ENCODE results near the gene GPR171. TPM values are rescaled to one million over a fixed set of nuclear protein-coding genes. Genes with fewer than 3 reads are reported as not detected.

GPR171 gene
- total and polyA plus RNA-seq, 2 donors (not counting 3 experiments of a cell fraction or from before 2014, with no cell fraction given), result not detected

- no peak overlapping the region for H3K9ac ChIP-seq (replicated peaks; ENCODE audit: extremely low read depth, insufficient read depth, low read length)
- H3K36me3 ChIP-seq (ENCODE audit: control insufficient read depth in 2 of 2, extremely low read depth in 1 of 2, insufficient read depth in 2 of 2, low read length in 2 of 2), result no peaks in the 10 kb centered on the region
- FAIRE-seq (no peak), DNase-seq (ENCODE audit: low read depth, low spot score) (no peak)
- POLR2A ChIA-PET, result no interaction called here
- H3K4me3 ChIP-seq (replicated peaks in 1 of 3; ENCODE audit: insufficient read depth in 1 of 3, low read depth in 1 of 3, low read length in 3 of 3), result no peak overlapping the region
- H2AFZ ChIP-seq (ENCODE audit: low read depth, low read length), result no peak overlapping the region
- no peak overlapping the region for H3K27ac ChIP-seq (ENCODE audit: insufficient read depth, low read depth, low read length)
- no peak for TF ChIP-seq MAX (IDR thresholded peaks at IDR 0.05; ENCODE audit: insufficient read depth, insufficient read length)
- no peak for TF ChIP-seq POLR2AphosphoS5 (IDR thresholded peaks at IDR 0.05; ENCODE audit: insufficient read depth, low read depth, low read length)
- no peak for TF ChIP-seq POLR2A (IDR thresholded peaks at IDR 0.05; ENCODE audit: low read depth, low read length)
- no peak for TF ChIP-seq MYC (IDR thresholded peaks at IDR 0.05; ENCODE audit: low read depth, low read length)
- no peak for TF ChIP-seq FOS (IDR thresholded peaks at IDR 0.05; ENCODE audit: borderline replicate concordance, insufficient read depth, low read length)
- TF ChIP-seq CTCF (IDR thresholded peaks at IDR 0.05; ENCODE audit: extremely low read depth in 1 of 2, insufficient read depth in 1 of 2, low read depth in 1 of 2, low read length in 2 of 2), result no peak
- TF ChIP-seq JUN (IDR thresholded peaks at IDR 0.05; ENCODE audit: borderline replicate concordance, insufficient read depth, insufficient read length, low read depth), result no peak
- no peak for TF ChIP-seq EZH2 (IDR thresholded peaks at IDR 0.05; ENCODE audit: borderline replicate concordance, low read depth, low read length, severe bottlenecking)
- H3K4me1 ChIP-seq (ENCODE audit: control insufficient read depth, extremely low read depth, insufficient read depth, low read length), result no peaks in the 10 kb centered on the region
- no TSS peak for BruUV-seq (replicated peaks)
- H3K9me3 ChIP-seq (replicated peaks; ENCODE audit: control insufficient read depth, insufficient read depth, low read length), result no peaks in the 10 kb centered on the region
- intact Hi-C loops (cut with micrococcal nuclease) (loop anchor here (5.0 kb wide), 2 partner anchors 158 to 673 kb away; partner anchors contain the start of gene P2RY13), dilution Hi-C loops (cut with MboI; ENCODE audit: extremely low pct_ligation_motif_present, low sequenced_read_pairs) (no loop called here)
- H3K4me2 ChIP-seq (ENCODE audit: insufficient read depth, low read length), result no peak overlapping the region
- CTCF ChIA-PET, result interaction anchor here (0.7 to 3.6 kb wide), 13 partner anchors 10 to 448 kb away, joined by 3 to 98 read pairs (median 8); partner anchors contain the start of gene P2RY14
- no peaks in the 10 kb centered on the region for H3K79me2 ChIP-seq (ENCODE audit: control insufficient read depth, insufficient read depth, low read length)
- no peaks in the 10 kb centered on the region for H3K9me1 ChIP-seq (replicated peaks; ENCODE audit: control insufficient read depth, extremely low read depth, insufficient read depth, low read length)
- H3K27me3 ChIP-seq (ENCODE audit: control insufficient read depth in 2 of 2, insufficient read depth in 2 of 2, low read length in 2 of 2), result no peaks in the 10 kb centered on the region
- H4K20me1 ChIP-seq (replicated peaks; ENCODE audit: control insufficient read depth, extremely low read depth, insufficient read depth, low read length), result no peaks in the 10 kb centered on the region
Measured at GRCh38 chr3:151169262-151169947, 33.6 kb downstream of the GPR171 start.
